Measurements from ENCODE around the gene LY6G6D.

Gene LY6G6D

GRCh38 chr6:31715022-31715958 is at the start of gene LY6G6D:
Gene LY6G6D, plus strand, starts transcription at chr6:31715348. Its CDS starts 8 bp downstream, at chr6:31715356.
- no peak for DNase-seq

- peak; percentile 84 to 95 for DNase-seq
These were observed 49.4 kb upstream of the LY6G6D start, which contains the start of gene CSNK2B for GRCh38 chr6:31665501-31666336. Gene CSNK2B, plus strand, starts transcription at chr6:31666080. Its CDS starts 752 bp downstream, at chr6:31666832.

- no peak for DNase-seq
These were observed 48.7 kb upstream of the LY6G6D start for GRCh38 chr6:31666337-31666965.

- DNase-seq, result no peak
These were observed 45.5 kb upstream of the LY6G6D start, which contains the start of gene LY6G5B for GRCh38 chr6:31669676-31670075. Gene LY6G5B, plus strand, starts transcription at chr6:31669976. Its CDS starts 975 bp downstream, at chr6:31670951.

GRCh38 chr6:31676322-31676903 is 38.7 kb upstream of the LY6G6D start:
- DNase-seq, result no peak

GRCh38 chr6:31676904-31677303 is 38.2 kb upstream of the LY6G6D start:
- DNase-seq, result no peak

- DNase-seq, result no peak
These were observed 37.2 kb upstream of the LY6G6D start for GRCh38 chr6:31677955-31678354.

- DNase-seq, result peak; percentile 18 to 60
These were observed 34.7 kb upstream of the LY6G6D start, which contains the start of gene LY6G5C for GRCh38 chr6:31680226-31681134. Gene LY6G5C, minus strand, starts transcription at chr6:31681067. Its CDS starts 694 bp downstream, at chr6:31680373.

GRCh38 chr6:31681135-31681671 is 33.9 kb upstream of the LY6G6D start:
- peak in 1 of 2 experiments; percentile 3 for DNase-seq

- no peak for DNase-seq
These were observed 31.6 kb upstream of the LY6G6D start for GRCh38 chr6:31683591-31683990.

GRCh38 chr6:31686483-31686882 is 28.7 kb upstream of the LY6G6D start:
- no peak for DNase-seq

GRCh38 chr6:31687321-31687720 is 27.8 kb upstream of the LY6G6D start:
- no peak for DNase-seq

- DNase-seq, result no peak
These were observed 27.1 kb upstream of the LY6G6D start for GRCh38 chr6:31687860-31688693.

- no peak for DNase-seq
These were observed 25.7 kb upstream of the LY6G6D start for GRCh38 chr6:31689249-31690110.

GRCh38 chr6:31690231-31691077 is 24.7 kb upstream of the LY6G6D start:
- no peak for DNase-seq

GRCh38 chr6:31691078-31691463 is 24.1 kb upstream of the LY6G6D start:
- DNase-seq, result no peak

GRCh38 chr6:31691564-31692108 is 23.5 kb upstream of the LY6G6D start:
- no peak for DNase-seq

- no peak for DNase-seq
These were observed 22.8 kb upstream of the LY6G6D start for GRCh38 chr6:31692353-31692752.

All from NCI-H187 (cell line).